Measurements from ENCODE around the gene SERPINA5. TPM values are rescaled to one million over a fixed set of nuclear protein-coding genes. Genes with fewer than 3 reads are reported as not detected.
A peak's percentile ranks its signal among the peaks of the same experiment; 100 is the strongest.

SERPINA5 gene
- total and polyA plus RNA-seq, 2 of the 8 experiments (the other 6 are each of a cell fraction or from before 2014, with no cell fraction given), result 1.8 to 1.9 TPM

DNA sequence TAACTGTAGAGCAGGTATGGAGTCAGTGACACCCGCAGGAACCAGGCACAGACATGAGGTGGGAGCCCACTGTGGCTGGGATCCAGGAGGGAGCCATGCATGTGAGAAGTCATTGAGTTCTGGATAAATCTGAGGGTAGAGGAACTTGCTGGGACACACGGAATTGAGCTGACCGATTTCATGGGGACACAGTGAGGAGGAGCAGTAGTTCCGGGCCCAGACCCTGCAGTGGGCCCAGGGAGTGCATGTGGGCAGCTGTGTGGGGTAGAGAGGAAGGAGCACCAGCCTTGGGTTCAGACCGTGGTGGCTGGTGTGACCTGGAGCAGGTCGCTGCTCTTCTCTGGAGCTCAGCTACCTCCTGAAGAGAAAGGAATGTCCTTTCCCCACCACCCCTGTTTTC is 39.4 kb downstream of the SERPINA5 start:
- no peak overlapping the region for H3K4me2 ChIP-seq (ENCODE audit: insufficient read depth in 1 of 2, low read depth in 2 of 2, low read length in 2 of 2)
- H2BK15ac ChIP-seq (ENCODE audit: low read length), result no peak overlapping the region
- TF ChIP-seq JUND (IDR thresholded peaks at IDR 0.05; ENCODE audit: low read length) (no peak), CBX5 (IDR thresholded peaks at IDR 0.05; ENCODE audit: low read depth, low read length) (no peak), CTBP2 (IDR thresholded peaks at IDR 0.05; ENCODE audit: borderline replicate concordance, insufficient read depth, insufficient read length, low read length) (no peak)
- no peak overlapping the region for H3K18ac ChIP-seq (ENCODE audit: extremely low read depth, low read length)
- no peak overlapping the region for H3K14ac ChIP-seq (ENCODE audit: insufficient read length)
- no peak overlapping the region for H3K27ac ChIP-seq (ENCODE audit: low read depth, low read length)
- no peaks in the 10 kb centered on the region for H4K20me1 ChIP-seq (replicated peaks in 1 of 2; ENCODE audit: control insufficient read depth in 1 of 2, insufficient read depth in 2 of 2, low read length in 2 of 2)
- no peak overlapping the region for H3K56ac ChIP-seq (replicated peaks; ENCODE audit: insufficient read length, low read depth, low read length)
- H3K9me3 ChIP-seq (ENCODE audit: insufficient read depth in 2 of 2, low read depth in 1 of 2, low read length in 1 of 2), result peaks cover 14 to 28% of the 10 kb centered on the region in 2 experiments
- H4K8ac ChIP-seq (ENCODE audit: extremely low read depth, insufficient read depth, low read length), result peak overlapping the region; percentile 12; the same call in 1 of the 2 replicates
- H2BK5ac ChIP-seq (ENCODE audit: low read depth, low read length), result no peak overlapping the region
- H3K23me2 ChIP-seq (ENCODE audit: low read depth, low read length), result no peaks in the 10 kb centered on the region
- H4K5ac ChIP-seq (ENCODE audit: insufficient read length, low read depth, low read length), result no peak overlapping the region
- 88% methylated on average over 6 of the region's 6 CpGs; no CpG with 5 or more reads in 1 of the 2 experiments for WGBS, 2 experiments (ENCODE audit: extremely low coverage in 1 of 2, insufficient coverage in 1 of 2, insufficient read length in 1 of 2, insufficient replicate concordance in 2 of 2, low coverage in 1 of 2, low lambda C conversion rate in 2 of 2, missing lambda C conversion rate in 1 of 2)
- H2BK120ac ChIP-seq (replicated peaks; ENCODE audit: low read depth, low read length), result no peak overlapping the region
- DNase-seq (ENCODE audit: low read depth in 1 of 2, low spot score in 2 of 2) (no peak), FAIRE-seq (no peak)
- no peak overlapping the region for H2AK5ac ChIP-seq (ENCODE audit: low read depth, low read length)
- no peak overlapping the region for H2AFZ ChIP-seq (ENCODE audit: low read length)
- no peak overlapping the region; a peak in 1 of 7 replicates for H3K9ac ChIP-seq (replicated peaks in 1 of 4; ENCODE audit: extremely low read depth in 1 of 4, low read depth in 3 of 4, low read length in 3 of 4)
- H3K4me1 ChIP-seq (replicated peaks in 1 of 4; ENCODE audit: control insufficient read depth in 3 of 4, insufficient read depth in 4 of 4, low read length in 3 of 4), result no peaks in the 10 kb centered on the region
- no peaks in the 10 kb centered on the region for H3K79me2 ChIP-seq (ENCODE audit: control insufficient read depth in 1 of 2, insufficient read depth in 2 of 2, low read length in 2 of 2)
- H3K23ac ChIP-seq (ENCODE audit: insufficient read length), result no peak overlapping the region
- no peaks in the 10 kb centered on the region for H3K79me1 ChIP-seq (ENCODE audit: low read depth, low read length)
- H3K4me3 ChIP-seq (ENCODE audit: extremely low read depth in 1 of 4, insufficient read depth in 2 of 4, low read depth in 3 of 4, low read length in 4 of 4), result no peak overlapping the region
- ChIA-PET POLR2A (ENCODE audit: partially characterized antibody) (interaction anchor here (0.7 kb wide), 1 partner anchor 12 kb away, joined by 3 read pairs; no protein-coding TSS in a partner anchor), CTCF (ENCODE audit: partially characterized antibody) (interaction anchor here (0.6 to 2.2 kb wide), 2 partner anchors 9 to 11 kb away, joined by 3 to 5 read pairs; partner anchors contain the start of gene SERPINA3)
- no peak overlapping the region for H2BK12ac ChIP-seq (ENCODE audit: low read depth, low read length)
- H4K91ac ChIP-seq (replicated peaks; ENCODE audit: insufficient read length, low read length), result no peak overlapping the region
- H3K36me3 ChIP-seq (ENCODE audit: control insufficient read depth in 2 of 4, insufficient read depth in 4 of 4, low read length in 3 of 4), result 0 out of 8 replicates have a peak, but pooled peaks cover 0 to 2% (median 0%) of the 10 kb centered on the region in 4 experiments
- no peak overlapping the region for H2BK20ac ChIP-seq (ENCODE audit: low read length)
- H3K27me3 ChIP-seq (replicated peaks in 1 of 4; ENCODE audit: control insufficient read depth in 3 of 4, extremely low read depth in 1 of 4, insufficient read depth in 3 of 4, low read length in 3 of 4), result no peaks in the 10 kb centered on the region
- no peak overlapping the region for H3K4ac ChIP-seq (replicated peaks; ENCODE audit: insufficient read length, low read depth, low read length)

Data from H1 (cell line).